Stimulated activated CD4-positive, alpha-beta T cell treated with anti-CD3 and anti-CD28 coated beads, Interleukin-12 subunit alpha, Interleukin-12 subunit beta, amount 100 ng/mL, for 24 hours (primary cell): ENCODE data around the gene PKP3.
"Not testable (repeated sequence)": the region's sequence is repeated elsewhere in the genome, so short reads cannot be mapped to it uniquely, and the experiment has no call there.

Experiments used
- DNase-seq, 2 experiments: peaks; one replicate each; pipeline ENCODE4 v3.0.0-alpha.2; 2020; ENCODE audit warnings: low read depth in 2 of 2

Gene PKP3, protein sequence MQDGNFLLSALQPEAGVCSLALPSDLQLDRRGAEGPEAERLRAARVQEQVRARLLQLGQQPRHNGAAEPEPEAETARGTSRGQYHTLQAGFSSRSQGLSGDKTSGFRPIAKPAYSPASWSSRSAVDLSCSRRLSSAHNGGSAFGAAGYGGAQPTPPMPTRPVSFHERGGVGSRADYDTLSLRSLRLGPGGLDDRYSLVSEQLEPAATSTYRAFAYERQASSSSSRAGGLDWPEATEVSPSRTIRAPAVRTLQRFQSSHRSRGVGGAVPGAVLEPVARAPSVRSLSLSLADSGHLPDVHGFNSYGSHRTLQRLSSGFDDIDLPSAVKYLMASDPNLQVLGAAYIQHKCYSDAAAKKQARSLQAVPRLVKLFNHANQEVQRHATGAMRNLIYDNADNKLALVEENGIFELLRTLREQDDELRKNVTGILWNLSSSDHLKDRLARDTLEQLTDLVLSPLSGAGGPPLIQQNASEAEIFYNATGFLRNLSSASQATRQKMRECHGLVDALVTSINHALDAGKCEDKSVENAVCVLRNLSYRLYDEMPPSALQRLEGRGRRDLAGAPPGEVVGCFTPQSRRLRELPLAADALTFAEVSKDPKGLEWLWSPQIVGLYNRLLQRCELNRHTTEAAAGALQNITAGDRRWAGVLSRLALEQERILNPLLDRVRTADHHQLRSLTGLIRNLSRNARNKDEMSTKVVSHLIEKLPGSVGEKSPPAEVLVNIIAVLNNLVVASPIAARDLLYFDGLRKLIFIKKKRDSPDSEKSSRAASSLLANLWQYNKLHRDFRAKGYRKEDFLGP

GRCh38 chr11:394034-394857 lies at the start of gene PKP3:
Gene PKP3 (plus strand): TSS chr11:394209. CDS start chr11:394293, 84 bp downstream.
- no peak for DNase-seq

DNA sequence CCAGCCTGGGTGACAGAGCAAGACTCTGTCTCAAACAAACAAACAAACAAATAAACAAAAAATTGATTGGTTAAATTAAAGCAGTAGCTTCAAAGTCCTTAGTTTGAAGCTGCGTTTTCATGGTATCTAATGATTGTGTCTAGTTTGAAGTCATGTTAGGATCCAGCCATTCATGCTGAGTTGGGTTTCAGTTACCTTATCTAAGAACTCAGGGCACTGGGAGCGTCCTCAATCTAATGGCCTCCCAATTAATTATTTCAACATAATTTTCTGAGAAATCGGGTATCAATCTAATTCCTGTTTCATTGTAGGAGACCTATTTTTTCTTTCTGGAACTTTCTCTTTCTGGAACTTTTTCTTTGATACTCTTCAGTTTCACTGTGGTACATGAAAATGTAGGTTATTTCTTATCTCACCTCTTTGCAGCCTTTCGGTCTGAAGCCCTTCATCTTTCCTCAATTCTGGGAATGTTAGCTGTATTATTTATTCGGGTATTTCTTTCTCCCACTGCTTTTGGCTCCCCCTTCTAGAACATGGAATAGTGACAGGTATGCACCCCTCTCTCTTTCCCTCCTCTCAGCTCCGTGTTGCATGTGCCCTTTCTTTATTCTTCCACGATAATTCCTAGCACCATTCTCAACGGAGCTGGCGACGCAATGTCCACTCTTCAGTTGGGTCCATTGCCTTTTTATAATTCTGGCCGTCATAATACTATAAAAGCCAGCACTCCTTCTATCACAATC lies 49.0 kb upstream of the PKP3 start:
- DNase-seq = no peak

DNA sequence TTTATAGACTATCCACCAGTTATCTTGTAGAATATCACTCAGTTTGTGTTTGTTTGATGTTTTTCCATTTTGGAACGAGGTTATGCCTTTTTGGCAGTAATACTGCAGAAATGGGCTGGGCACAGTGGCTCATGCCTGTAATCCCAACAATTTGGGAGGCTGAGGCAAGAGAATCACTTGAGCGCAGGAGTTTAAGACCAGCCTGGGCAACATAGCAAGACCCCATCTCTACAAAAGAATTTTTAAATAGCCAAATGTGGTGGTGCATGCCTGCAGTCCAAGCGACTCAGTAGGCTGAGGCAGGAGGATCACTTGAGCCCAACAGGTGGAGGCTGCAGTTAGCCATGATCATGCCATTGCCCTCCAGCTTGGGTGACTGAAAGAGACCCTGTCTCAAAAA lies 47.5 kb upstream of the PKP3 start:
- no peak for DNase-seq

- not testable (repeated sequence) for DNase-seq
These were observed 44.6 kb upstream of the PKP3 start for GRCh38 chr11:349270-349954.

DNA sequence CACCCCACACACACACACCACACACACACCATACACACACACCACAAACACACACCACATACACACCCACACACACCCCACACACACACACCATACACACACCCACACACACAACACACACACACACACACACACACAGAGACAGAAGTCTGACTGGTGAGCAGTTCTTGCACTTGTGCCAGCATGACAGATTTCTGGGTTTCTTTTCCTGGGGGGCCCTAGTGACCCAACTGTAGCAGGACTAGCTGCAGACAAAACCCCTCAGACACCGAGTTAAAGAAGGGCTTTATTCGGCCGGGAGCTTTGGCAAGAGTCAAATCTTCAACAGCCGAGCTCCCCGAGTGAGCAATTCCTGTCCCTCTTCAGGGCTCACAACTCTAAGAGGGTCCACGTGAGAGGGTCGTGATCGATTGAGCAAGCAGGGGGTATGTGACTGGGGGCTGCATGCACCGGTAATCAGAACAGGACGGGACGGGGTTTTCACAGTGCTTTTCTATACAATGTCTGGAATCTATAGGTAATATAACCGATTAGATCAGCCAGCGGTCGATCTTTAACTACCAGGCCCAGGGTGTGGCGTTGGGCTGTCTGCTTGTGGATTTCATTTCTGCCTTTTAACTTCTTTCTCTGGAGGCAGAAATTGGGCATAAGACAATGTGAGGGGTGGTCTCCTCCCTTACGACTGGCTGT lies 43.8 kb upstream of the PKP3 start:
- DNase-seq = not testable (repeated sequence)

DNA sequence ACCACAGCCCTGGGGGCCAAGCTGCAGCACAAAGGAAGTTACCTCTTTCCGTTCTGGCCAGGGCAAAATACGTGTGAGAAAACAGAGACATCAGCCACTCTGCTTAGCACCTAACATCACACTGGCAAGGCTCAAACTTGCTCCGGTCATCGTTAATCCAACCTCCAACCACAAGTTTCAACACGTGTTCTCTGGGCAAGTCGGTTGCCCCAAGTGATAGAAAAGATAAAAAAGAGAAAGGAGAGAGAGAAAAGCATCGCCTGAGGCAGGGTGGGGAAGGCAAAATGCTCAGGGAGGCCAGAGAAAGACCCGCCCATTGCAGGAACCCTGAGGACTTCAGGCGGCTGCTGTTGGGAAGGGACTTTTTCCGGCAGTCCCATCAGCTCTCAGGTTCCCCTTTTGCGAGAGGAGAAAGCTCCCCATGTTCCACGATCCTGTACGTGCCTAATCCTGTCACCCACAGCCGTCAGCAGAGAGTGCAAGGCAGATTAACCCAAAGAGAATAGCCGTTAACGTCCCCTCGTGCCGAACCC lies 43.2 kb upstream of the PKP3 start:
- DNase-seq = no peak

DNA sequence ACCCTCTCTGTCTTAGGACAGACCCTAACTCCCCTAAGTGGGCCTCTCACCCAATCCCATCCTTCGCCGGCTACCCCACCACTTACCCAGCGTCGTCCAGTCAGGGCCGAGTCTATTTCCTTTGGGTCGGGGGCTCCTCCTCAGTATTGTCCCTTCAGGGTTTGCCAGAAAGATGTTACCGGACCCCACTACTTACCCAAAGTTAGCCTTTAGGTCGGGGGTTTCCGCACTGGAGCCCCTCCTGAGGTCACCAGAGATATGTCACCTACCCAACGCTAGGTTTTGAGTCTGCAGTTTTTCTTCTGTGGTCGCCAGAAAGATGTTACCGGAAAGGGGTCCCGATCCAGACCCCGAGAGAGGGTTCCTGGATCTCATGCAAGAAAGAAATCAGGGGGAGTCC lies 42.6 kb upstream of the PKP3 start:
- no peak for DNase-seq

DNA sequence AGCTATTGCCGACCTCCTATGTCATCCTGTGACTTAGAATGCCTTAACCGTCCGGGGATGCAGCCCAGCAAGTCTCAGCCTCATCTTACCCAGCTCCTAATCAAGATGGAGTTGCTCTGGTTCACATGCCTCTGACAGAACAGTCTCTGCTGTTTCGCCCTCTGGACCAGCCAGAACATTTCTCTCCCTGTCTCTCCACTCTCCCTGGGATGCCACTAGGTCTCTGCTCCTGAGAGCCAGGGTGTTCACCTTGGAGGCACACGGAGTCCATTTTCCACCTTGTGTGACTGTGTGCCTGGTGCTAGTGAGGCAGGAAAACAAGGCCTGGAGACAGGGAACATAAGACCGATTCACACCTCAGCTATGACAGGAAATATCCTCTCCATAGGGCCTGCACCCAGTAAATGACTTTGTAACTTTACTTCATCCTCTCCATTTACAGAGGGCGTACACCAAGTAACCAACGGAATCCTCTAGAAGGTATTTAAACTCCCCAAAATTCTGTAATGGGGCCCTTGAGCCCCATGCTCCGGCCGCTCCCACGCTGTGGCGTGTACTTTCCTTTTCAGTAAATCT lies 41.5 kb upstream of the PKP3 start:
- no peak for DNase-seq

- no peak for DNase-seq
These were observed 40.7 kb upstream of the PKP3 start for GRCh38 chr11:353179-353873.

- DNase-seq = peak; percentile 75 to 83
These were observed 38.2 kb upstream of the PKP3 start for GRCh38 chr11:355581-356458.

GRCh38 chr11:356610-357009 lies 37.4 kb upstream of the PKP3 start:
- DNase-seq = no peak

DNA sequence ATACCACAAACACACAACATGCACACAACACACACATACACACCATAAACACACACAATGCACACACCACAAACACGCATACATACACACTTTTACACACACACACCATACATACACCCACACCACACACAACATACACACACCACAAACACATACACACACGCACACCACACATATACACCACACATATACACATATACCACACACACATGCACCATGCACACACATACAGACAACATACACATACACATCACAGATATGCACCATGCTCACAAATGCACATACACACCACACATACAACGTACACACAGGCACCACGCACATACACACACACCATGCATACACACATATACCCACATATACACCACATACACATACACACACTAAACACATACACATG lies 36.4 kb upstream of the PKP3 start:
- no peak for DNase-seq

DNA sequence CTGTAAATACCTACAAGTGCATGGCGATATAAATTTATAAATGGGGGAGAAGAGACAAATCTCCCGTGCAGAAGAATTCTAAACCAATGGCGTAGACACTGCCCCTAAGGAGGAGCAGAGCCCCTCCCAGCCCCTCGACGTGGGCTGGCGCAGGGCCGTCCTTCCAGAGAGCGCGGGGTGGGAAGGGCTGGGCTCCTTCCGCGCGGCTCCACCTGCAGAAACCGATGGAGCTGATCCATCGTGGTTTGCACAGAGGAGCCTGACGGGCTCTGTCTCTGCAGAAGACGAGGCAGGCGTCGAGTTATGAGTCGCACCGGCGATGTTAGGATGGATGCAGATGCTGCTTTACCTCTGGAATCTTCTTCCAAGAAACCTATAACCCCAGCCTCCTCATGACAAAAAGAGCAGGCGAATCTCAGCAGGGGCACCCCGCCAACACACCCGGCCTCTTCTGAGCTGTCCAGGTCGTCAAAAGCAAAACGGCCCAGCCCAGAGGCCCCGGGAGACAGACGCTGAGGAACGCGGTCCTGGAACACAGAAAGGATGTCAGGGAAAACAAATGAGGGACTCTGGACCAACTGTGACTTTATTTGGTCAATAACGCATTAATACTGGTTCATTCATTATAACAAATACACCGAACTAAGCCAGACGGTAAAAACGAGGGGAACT lies 35.7 kb upstream of the PKP3 start:
- no peak for DNase-seq

DNA sequence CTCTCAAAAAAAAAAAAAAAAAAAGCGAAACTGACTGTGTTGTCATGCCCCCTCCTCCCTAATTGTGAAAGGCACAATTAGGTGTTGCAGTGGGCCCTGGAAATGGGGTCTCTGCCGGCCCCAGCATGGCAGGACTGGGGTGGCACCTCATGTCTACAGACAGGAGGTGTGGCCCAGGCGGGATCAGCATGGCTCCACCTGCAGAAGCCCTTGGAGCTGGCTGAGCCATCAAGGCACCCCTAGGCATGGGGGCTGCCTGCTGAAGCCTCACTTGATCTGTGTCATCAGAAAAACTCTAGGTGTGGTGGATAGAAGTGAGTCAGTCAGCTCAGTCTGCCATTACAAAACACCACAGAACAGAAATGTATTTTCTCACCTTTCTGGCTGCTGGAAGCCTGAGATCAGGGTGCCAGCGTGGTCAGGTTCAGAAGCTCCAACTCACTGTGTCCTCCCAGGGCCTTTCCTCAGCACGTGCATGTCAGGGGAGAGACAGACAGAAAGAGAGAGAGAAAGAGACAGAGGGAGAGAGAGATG lies 34.8 kb upstream of the PKP3 start:
- DNase-seq = no peak

DNA sequence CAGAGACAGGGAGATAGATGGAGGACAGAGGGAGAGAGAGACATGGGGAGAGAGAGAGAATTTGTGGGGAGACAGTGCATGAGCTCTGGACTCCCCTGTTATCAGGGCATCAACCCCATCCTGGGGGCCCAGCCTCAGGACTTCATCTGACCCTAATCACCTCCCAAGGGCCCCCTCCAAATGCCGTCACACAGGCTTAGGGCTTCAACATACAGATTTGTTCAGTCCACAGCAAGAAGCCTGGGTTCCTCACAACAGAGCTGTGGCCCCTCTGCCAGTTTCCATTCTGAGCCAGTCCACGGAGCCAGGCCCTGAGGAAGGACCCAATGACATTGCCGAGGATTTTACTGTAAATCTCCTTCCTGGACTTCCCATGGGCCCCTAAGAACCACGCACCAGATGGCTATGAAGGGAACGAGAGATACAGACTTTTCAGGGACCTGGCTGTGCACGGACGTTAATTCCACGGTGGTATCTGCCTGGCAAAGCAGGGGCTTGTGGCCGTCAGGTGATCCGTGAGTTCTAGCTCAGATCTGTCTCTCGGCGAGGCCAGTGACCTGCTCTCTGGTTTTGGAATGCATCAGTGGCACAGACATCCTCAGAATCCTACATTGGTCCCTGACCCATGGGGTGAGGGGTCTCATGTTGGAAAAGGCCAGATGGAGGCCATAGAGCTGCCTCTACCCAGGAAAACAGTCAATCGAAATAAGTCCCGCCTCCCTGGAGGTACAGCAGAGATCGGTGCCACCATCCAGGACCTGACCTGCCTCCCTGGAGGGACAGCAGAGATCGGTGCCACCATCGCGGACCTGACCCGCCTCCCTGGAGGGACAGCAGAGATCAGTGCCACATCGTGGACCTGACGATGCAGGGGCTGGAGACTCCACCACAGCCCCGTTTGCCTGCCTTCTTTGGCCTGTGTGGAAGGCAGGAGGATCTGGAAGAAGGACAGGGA lies 33.4 kb upstream of the PKP3 start:
- no peak for DNase-seq
